Measurements from ENCODE around the gene CALHM5.

DNA sequence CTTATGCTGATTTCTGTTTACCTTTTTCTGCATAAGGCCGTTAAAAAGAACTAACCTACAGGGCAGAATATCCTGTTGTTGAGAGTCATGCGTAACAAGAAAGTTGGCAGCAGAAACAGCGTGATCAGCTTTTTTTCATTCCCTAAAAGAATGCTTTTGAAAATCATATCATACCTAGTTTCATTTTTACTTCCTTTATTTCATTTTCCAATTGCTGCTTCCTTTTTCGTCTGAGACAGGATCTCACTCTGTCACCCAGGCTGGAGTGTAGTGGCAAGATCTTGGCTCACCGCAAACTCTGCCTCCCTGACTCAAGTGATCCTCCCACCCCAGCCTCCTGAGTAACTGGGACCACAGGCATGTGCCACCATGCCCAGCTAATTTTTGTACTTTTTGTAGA lies 46.2 kb upstream of the CALHM5 start:
- TF ChIP-seq, protein P1, sequence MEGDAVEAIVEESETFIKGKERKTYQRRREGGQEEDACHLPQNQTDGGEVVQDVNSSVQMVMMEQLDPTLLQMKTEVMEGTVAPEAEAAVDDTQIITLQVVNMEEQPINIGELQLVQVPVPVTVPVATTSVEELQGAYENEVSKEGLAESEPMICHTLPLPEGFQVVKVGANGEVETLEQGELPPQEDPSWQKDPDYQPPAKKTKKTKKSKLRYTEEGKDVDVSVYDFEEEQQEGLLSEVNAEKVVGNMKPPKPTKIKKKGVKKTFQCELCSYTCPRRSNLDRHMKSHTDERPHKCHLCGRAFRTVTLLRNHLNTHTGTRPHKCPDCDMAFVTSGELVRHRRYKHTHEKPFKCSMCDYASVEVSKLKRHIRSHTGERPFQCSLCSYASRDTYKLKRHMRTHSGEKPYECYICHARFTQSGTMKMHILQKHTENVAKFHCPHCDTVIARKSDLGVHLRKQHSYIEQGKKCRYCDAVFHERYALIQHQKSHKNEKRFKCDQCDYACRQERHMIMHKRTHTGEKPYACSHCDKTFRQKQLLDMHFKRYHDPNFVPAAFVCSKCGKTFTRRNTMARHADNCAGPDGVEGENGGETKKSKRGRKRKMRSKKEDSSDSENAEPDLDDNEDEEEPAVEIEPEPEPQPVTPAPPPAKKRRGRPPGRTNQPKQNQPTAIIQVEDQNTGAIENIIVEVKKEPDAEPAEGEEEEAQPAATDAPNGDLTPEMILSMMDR (IDR thresholded peaks at IDR 0.05; ENCODE audit: low read depth, low read length) = no peak
- TF ChIP-seq, protein P2, sequence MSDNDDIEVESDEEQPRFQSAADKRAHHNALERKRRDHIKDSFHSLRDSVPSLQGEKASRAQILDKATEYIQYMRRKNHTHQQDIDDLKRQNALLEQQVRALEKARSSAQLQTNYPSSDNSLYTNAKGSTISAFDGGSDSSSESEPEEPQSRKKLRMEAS (IDR thresholded peaks at IDR 0.05; ENCODE audit: low read depth, low read length) = no peak
